Thoracic aorta (tissue), 2 donors: Measurements from ENCODE around the gene SSC4D. TPM values are rescaled to one million over a fixed set of nuclear protein-coding genes. Genes with fewer than 3 reads are reported as not detected.
"Not testable (repeated sequence)": the region's sequence is repeated elsewhere in the genome, so short reads cannot be mapped to it uniquely, and the experiment has no call there.

Experiments
- ATAC-seq: fragments of 150-250 bp; one replicate; pipeline ENCODE4 v1.8.0; 2017; ENCODE audit warnings: low read depth; ENCODE audit not compliant: insufficient number of reproducible peaks, low FRiP score
- DNase-seq: peaks from one replicate; pipeline ENCODE4 v3.0.0-alpha.2; 2020; ENCODE audit warnings: low spot score
- H3K27ac ChIP-seq, 2 donors: fragments of 200-600 bp; sonication (generic); 1 replicate in 1 of 2; 2 replicates in 1 of 2; pipeline ENCODE4 v1.5.1; 2016; ENCODE audit warnings: mild to moderate bottlenecking in 2 of 2, moderate library complexity in 2 of 2
- H3K27me3 ChIP-seq: fragments of 200-600 bp; sonication (generic); replicated peaks from 2 replicates; pipeline ENCODE4 v1.6.0; 2016; ENCODE audit warnings: mild to moderate bottlenecking; ENCODE audit not compliant: insufficient read depth
- H3K36me3 ChIP-seq: fragments of 200-600 bp; sonication (generic); one replicate; pipeline ENCODE4 v1.5.1; 2016
- H3K4me1 ChIP-seq, 2 donors: fragments of 200-600 bp; sonication (generic); 1 replicate in 1 of 2; 2 replicates in 1 of 2; pipeline versions ENCODE4 v1.5.1 to v1.6.0; 2016; ENCODE audit warnings: low read depth in 2 of 2, mild to moderate bottlenecking in 1 of 2; ENCODE audit not compliant: control insufficient read depth in 1 of 2
- H3K4me3 ChIP-seq: fragments of 200-600 bp; sonication (generic); 2 replicates; pipeline ENCODE4 v1.5.1; 2016; ENCODE audit warnings: mild to moderate bottlenecking
- H3K9me3 ChIP-seq: fragments of 200-600 bp; sonication (generic); 2 replicates; pipeline ENCODE4 v1.5.1; 2016
- CTCF ChIP-seq: fragments of 200-600 bp; sonication (generic); IDR thresholded peaks from one replicate; pipeline ENCODE4 v1.5.1; 2019; ENCODE audit warnings: antibody characterized with exemption
- total RNA-seq, 2 donors: library from RNA; depleted of rRNA; stranded (reverse); fragments of >200 nt; gene quantifications; one replicate each; pipeline versions ENCODE4 v1.1.0 to v1.2.3, GENCODE V29; 2016

SSC4D gene
- total RNA-seq, 2 donors from 2014 or later: 1.5 to 3.2 TPM

GRCh38 chr7:76437873-76438272 is 28.4 kb upstream of the SSC4D start:
- H3K27ac ChIP-seq: peak overlapping the region in 1 of 2 donors; percentile 41
- ATAC-seq: peak; percentile 97
- peak; percentile 58 for TF ChIP-seq CTCF
- H3K36me3 ChIP-seq, DNase-seq, H3K27me3 ChIP-seq, H3K9me3 ChIP-seq, H3K4me3 ChIP-seq, H3K4me1 ChIP-seq: not testable (repeated sequence)

GRCh38 chr7:76430836-76431235 is 21.3 kb upstream of the SSC4D start:
- Histone ChIP-seq H3K4me1 (no peaks in the 10 kb centered on the region), H3K27ac (no peak overlapping the region), H3K27me3 (no peaks in the 10 kb centered on the region), H3K36me3 (no peaks in the 10 kb centered on the region), H3K9me3 (no peaks in the 10 kb centered on the region), H3K4me3 (no peak overlapping the region)
- no peak for ATAC-seq
- DNase-seq: no peak
- no peak for TF ChIP-seq CTCF

GRCh38 chr7:76430211-76430610 is 20.7 kb upstream of the SSC4D start:
- ATAC-seq (no peak), DNase-seq (no peak)
- no peaks in the 10 kb centered on the region for H3K4me1 ChIP-seq
- H3K9me3 ChIP-seq: no peaks in the 10 kb centered on the region
- no peak overlapping the region for H3K27ac ChIP-seq
- no peaks in the 10 kb centered on the region for H3K27me3 ChIP-seq
- no peak for TF ChIP-seq CTCF
- H3K4me3 ChIP-seq: no peak overlapping the region
- no peaks in the 10 kb centered on the region for H3K36me3 ChIP-seq

GRCh38 chr7:76428868-76429805 is 19.6 kb upstream of the SSC4D start:
- Histone ChIP-seq H3K4me3 (no peak overlapping the region), H3K36me3 (no peaks in the 10 kb centered on the region), H3K9me3 (no peaks in the 10 kb centered on the region), H3K4me1 (no peaks in the 10 kb centered on the region), H3K27ac (no peak overlapping the region), H3K27me3 (no peaks in the 10 kb centered on the region)
- ATAC-seq (no peak), DNase-seq (no peak)
- no peak for TF ChIP-seq CTCF

GRCh38 chr7:76428149-76428823 is 18.8 kb upstream of the SSC4D start:
- H3K27ac ChIP-seq: no peak overlapping the region
- no peak for DNase-seq
- H3K36me3 ChIP-seq: no peaks in the 10 kb centered on the region
- no peaks in the 10 kb centered on the region for H3K27me3 ChIP-seq
- no peaks in the 10 kb centered on the region for H3K9me3 ChIP-seq
- no peak overlapping the region for H3K4me3 ChIP-seq
- ATAC-seq: no peak
- H3K4me1 ChIP-seq: no peaks in the 10 kb centered on the region
- no peak for TF ChIP-seq CTCF
